GM06990 (cell line): ENCODE data around the gene ADCYAP1R1.

Source experiments
- DNase-seq: peaks from one replicate; pipeline ENCODE4 v3.0.0-alpha.2; 2011; ENCODE audit not compliant: insufficient read length; ENCODE audit errors: extremely low read depth
- H3K27me3 ChIP-seq: replicated peaks from 2 replicates; pipeline ENCODE4 v1.6.0; 2011; ENCODE audit warnings: low read length; ENCODE audit not compliant: control insufficient read depth, insufficient read depth
- H3K36me3 ChIP-seq: 2 replicates; pipeline ENCODE4 v1.5.1; 2011; ENCODE audit warnings: low read length; ENCODE audit not compliant: control insufficient read depth, insufficient read depth
- H3K4me3 ChIP-seq: replicated peaks from 2 replicates; pipeline ENCODE4 v1.5.1; 2011; ENCODE audit warnings: low read depth, mild to moderate bottlenecking, control low read depth, low read length
- TF ChIP-seq, protein P1 (sequence below): IDR thresholded peaks from 2 replicates; pipeline ENCODE4 v1.5.1; 2011; ENCODE audit warnings: low read length, control low read depth, mild to moderate bottlenecking, inconsistent platforms; ENCODE audit not compliant: insufficient read depth, poor library complexity, severe bottlenecking

The ADCYAP1R1 gene

DNA sequence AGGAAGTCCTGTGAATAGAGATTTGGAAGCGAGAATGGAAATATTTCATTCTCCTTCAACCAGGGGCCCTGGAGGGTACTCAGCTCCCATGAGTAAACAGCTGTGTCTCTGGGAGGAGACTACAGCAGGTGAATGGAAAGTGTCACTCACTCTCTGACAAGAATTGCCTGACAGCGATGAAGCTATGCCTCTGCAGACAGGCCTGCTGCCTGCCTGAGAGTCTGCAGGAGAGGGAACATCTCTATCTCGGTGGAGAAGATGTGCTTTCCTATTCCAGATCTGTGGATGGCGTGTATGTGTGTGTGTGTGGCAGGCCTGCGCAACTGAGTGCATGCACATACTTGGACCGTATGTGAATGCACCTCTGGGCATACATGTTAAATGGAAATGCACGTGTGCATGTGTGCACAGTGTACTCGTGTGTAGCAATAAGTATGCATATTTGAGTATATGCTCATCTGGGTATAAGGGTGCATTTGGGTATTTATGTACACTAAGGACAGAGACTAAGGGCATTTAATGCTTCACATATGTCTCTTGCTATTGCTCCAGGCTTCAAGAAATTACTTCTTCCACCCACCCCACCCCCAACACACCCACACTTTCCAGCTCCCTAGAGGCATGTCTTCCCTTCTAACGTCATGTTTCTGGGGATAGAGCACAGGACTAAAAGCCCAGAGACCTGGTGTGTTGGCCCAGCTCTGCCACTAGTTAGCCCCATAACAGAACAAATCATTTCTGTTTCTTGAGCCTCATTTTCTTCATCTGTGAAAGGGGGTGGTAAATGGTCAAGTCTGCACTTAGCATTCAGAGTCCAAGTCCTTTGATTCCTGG is 4.6 kb upstream of the ADCYAP1R1 start:
- Histone ChIP-seq H3K36me3 (no peaks in the 10 kb centered on the region), H3K4me3 (no peak overlapping the region), H3K27me3 (peaks cover 2% of the 10 kb centered on the region)
- TF ChIP-seq, protein P1, sequence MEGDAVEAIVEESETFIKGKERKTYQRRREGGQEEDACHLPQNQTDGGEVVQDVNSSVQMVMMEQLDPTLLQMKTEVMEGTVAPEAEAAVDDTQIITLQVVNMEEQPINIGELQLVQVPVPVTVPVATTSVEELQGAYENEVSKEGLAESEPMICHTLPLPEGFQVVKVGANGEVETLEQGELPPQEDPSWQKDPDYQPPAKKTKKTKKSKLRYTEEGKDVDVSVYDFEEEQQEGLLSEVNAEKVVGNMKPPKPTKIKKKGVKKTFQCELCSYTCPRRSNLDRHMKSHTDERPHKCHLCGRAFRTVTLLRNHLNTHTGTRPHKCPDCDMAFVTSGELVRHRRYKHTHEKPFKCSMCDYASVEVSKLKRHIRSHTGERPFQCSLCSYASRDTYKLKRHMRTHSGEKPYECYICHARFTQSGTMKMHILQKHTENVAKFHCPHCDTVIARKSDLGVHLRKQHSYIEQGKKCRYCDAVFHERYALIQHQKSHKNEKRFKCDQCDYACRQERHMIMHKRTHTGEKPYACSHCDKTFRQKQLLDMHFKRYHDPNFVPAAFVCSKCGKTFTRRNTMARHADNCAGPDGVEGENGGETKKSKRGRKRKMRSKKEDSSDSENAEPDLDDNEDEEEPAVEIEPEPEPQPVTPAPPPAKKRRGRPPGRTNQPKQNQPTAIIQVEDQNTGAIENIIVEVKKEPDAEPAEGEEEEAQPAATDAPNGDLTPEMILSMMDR, result no peak
- DNase-seq, result no peak

DNA sequence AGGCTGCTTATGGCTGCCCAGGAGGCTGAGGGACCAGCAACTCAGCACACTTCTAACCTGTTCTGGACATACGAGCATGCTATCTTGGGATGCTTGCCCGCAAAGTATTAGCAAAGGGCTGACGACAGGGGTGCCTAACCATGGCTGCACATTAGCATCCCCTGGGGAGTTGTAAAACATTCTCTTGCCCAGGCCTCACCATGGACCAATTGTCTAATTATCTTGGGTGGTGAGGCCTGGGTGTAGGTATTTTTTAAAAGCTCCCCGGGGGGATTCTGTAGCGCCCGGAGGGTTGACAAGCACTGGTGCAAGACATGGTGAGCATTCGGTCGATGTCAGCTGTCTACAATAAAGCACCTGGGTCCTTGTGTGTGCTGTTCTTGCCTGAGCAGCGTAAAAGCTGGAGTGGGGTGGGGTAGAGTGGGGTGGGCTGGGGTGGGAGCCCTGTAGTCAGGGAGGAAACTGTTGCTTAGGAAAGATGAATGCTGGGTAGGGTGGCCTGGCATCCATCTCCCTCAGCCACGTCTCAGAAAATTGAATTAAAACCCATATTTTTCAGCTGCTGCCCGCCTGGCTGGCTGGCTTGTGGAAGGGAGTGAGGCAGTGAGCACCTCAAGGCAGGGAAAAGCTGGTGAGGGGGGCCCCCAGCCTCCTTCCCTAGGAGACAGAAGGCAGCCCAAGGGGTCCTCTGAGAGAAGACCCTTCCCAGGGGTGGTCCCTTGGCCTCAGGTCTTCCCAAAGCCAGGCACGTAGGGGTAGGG is 2.9 kb upstream of the ADCYAP1R1 start:
- H3K27me3 ChIP-seq, result peaks cover 3% of the 10 kb centered on the region
- DNase-seq, result no peak
- H3K36me3 ChIP-seq, result no peaks in the 10 kb centered on the region
- H3K4me3 ChIP-seq, result no peak overlapping the region
- TF ChIP-seq, protein P1, result no peak

DNA sequence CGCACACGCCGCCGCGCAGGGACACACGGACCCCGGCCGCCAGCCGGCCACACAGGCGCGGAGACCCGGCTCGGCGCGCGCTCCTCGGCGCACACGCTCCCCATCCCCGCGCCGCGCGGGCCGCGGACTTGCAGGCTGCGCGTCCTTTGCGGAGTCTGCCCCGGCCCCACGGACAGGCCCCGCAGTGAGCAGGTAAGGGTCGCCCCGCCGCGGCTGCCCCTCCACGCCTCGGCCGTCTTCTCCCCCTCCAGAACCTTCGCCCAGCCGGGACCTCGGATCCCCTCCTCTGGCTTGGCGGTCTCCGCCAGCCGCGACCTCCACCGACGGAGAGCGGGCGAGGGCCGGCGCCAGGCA is 356 bp downstream of the ADCYAP1R1 start:
- peaks cover 3% of the 10 kb centered on the region for H3K27me3 ChIP-seq
- no peak overlapping the region for H3K4me3 ChIP-seq
- TF ChIP-seq, protein P1, result no peak
- no peaks in the 10 kb centered on the region for H3K36me3 ChIP-seq
- DNase-seq, result no peak

DNA sequence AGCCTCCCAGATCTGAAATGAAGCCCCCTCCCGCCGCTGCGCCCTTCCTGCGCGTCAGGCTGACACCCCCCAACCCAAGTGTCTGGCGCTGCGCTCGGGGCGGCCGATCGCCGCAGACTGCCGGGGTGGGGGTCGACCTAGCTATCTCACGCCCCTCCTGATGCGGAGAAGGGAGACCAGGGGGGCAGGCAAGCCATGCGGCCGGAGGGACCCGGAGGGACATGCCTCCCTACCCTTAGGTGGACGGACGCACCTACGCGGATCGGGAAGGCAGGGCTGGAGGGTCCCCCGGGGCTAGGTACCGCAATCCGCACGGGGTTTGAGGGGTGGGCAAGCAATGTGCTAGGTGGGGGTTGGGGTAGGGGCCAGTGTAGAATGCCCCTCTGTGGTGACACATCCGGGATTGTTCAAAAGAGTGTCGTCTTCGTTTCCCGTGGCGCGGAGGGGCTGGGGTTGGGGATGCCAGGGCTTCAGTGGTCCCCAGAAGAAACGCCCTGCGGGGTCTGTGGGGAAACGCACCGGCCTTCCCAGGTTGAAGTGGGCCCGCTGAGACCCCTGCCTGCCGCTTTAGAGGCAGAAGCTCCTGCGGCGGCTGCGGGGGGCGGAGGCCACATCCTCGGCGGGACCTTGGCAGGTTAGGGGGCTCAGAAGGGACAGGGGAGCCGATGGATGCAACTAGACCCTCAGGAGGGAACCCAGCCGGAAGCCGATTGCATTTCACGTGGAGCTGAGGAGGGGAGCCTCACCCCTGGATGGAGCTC is 913 bp downstream of the ADCYAP1R1 start:
- Histone ChIP-seq H3K4me3 (no peak overlapping the region), H3K27me3 (peaks cover 3% of the 10 kb centered on the region), H3K36me3 (no peaks in the 10 kb centered on the region)
- DNase-seq, result no peak
- TF ChIP-seq, protein P1, result no peak

DNA sequence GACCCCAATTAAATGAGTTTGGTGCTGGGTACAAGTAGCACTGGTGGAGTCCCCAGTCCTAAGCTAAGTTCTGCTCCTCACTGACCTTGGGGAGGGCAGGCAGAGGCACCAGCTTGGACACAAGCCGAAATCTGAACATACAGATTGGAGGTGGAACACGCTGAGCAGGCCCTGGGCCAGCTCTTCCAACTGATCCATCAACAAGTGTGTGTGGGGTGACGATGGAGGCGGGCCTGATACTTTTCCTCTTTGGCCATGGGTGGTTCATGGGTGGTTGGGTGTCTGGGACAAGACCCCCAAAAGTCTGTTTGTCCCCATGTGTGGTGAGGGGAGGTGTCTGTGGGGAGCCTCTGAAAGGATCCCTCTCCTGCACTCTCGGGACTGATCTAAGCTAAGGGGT is 1.9 kb downstream of the ADCYAP1R1 start:
- peaks cover 3% of the 10 kb centered on the region for H3K27me3 ChIP-seq
- H3K4me3 ChIP-seq, result no peak overlapping the region
- DNase-seq, result no peak
- TF ChIP-seq, protein P1, result no peak
- no peaks in the 10 kb centered on the region for H3K36me3 ChIP-seq
